Measurements from ENCODE around the gene SERINC3. TPM values are rescaled to one million over a fixed set of nuclear protein-coding genes. Genes with fewer than 3 reads are reported as not detected.

Gene SERINC3
- total and polyA plus RNA-seq, 12 donors, result 38.9 to 116 (median 97.4) TPM

GRCh38 chr20:44528309-44528708 lies 6.4 kb upstream of the SERINC3 start:
- peaks cover 3 to 20% (median 13%) of the 10 kb centered on the region in 9 donors for H3K4me1 ChIP-seq
- H3K27ac ChIP-seq, result no peak overlapping the region
- H3K4me3 ChIP-seq, result no peak overlapping the region
- DNase-seq, result no peak
- H3K36me3 ChIP-seq, result no peaks in the 10 kb centered on the region
- ATAC-seq, result no peak
- intact Hi-C loops (cut with DNase I), result no loop called here
- 81 to 82% methylated on average over 6 of the region's 6 CpGs for WGBS, 2 donors
- TF ChIP-seq CTCF (IDR thresholded peaks at IDR 0.05), result no peak
- peaks cover 0 to 10% (median 0%) of the 10 kb centered on the region in 7 donors for H3K27me3 ChIP-seq
- H3K9me3 ChIP-seq, result no peaks in the 10 kb centered on the region

- no peak for TF ChIP-seq CTCF (IDR thresholded peaks at IDR 0.05)
- Histone ChIP-seq H3K9me3 (no peaks in the 10 kb centered on the region), H3K4me3 (no peak overlapping the region), H3K4me1 (peaks cover 3 to 15% (median 12%) of the 10 kb centered on the region in 9 donors), H3K27ac (no peak overlapping the region), H3K36me3 (no peaks in the 10 kb centered on the region), H3K27me3 (peaks cover 0 to 10% (median 0%) of the 10 kb centered on the region in 7 donors)
- no peak for ATAC-seq
- intact Hi-C loops (cut with DNase I), result no loop called here
- no peak for DNase-seq
- WGBS, 2 donors, result 53 to 67% methylated on average over 4 of the region's 4 CpGs
Observed at GRCh38 chr20:44527716-44528199, 5.9 kb upstream of the SERINC3 start.

DNA sequence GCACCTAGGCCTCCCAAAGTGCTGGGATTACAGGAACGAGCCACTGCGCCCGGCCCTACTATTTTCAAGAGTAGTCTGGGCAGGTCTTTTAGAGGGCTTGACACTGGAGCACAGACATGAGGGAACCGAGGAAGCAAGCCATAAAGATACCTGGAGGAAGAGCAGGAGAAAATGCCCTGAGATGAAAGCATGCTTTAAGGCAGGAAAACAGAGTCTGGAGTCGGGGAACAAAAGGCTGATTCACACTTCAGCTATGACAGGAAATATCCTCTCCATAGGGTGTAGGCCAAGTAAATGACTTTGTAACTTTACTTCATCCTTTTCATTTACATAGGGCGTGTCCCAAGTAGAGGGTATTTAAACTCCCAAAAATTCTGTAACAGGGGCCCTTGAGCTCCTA lies 4.3 kb upstream of the SERINC3 start:
- H3K36me3 ChIP-seq, result no peaks in the 10 kb centered on the region
- no peak for TF ChIP-seq CTCF (IDR thresholded peaks at IDR 0.05)
- intact Hi-C loops (cut with DNase I), result no loop called here

GRCh38 chr20:44523746-44524145 lies 1.9 kb upstream of the SERINC3 start:
- no peak overlapping the region for H3K27ac ChIP-seq
- H3K4me1 ChIP-seq, result peaks cover 12 to 32% (median 29%) of the 10 kb centered on the region in 9 donors
- 37 to 45% methylated on average over 4 of the region's 4 CpGs for WGBS, 2 donors
- no peak for DNase-seq
- H3K4me3 ChIP-seq, result no peak overlapping the region
- peaks cover 0 to 12% (median 0%) of the 10 kb centered on the region in 9 donors for H3K36me3 ChIP-seq
- intact Hi-C loops (cut with DNase I), result no loop called here
- TF ChIP-seq CTCF (IDR thresholded peaks at IDR 0.05), result no peak
- no peak for ATAC-seq
- H3K27me3 ChIP-seq, result no peaks in the 10 kb centered on the region
- H3K9me3 ChIP-seq, result no peaks in the 10 kb centered on the region

More for the DNA sequence above, 4.3 kb upstream of the SERINC3 start:
- Histone ChIP-seq H3K4me3 (no peak overlapping the region), H3K27ac (no peak overlapping the region), H3K4me1 (peaks cover 0 to 11% (median 6%) of the 10 kb centered on the region in 9 donors), H3K9me3 (no peaks in the 10 kb centered on the region), H3K27me3 (no peaks in the 10 kb centered on the region)
- no peak for DNase-seq
- ATAC-seq, result no peak
- WGBS, 2 donors, result 82 to 86% methylated on average over 6 of the region's 6 CpGs

Data from heart right ventricle (tissue), 16 donors.